ENCODE measurements around the gene ST3GAL2. TPM values are rescaled to one million over a fixed set of nuclear protein-coding genes. Genes with fewer than 3 reads are reported as not detected.

Gene ST3GAL2
- total RNA-seq, 1 donor from 2014 or later, result 14.0 TPM

DNA sequence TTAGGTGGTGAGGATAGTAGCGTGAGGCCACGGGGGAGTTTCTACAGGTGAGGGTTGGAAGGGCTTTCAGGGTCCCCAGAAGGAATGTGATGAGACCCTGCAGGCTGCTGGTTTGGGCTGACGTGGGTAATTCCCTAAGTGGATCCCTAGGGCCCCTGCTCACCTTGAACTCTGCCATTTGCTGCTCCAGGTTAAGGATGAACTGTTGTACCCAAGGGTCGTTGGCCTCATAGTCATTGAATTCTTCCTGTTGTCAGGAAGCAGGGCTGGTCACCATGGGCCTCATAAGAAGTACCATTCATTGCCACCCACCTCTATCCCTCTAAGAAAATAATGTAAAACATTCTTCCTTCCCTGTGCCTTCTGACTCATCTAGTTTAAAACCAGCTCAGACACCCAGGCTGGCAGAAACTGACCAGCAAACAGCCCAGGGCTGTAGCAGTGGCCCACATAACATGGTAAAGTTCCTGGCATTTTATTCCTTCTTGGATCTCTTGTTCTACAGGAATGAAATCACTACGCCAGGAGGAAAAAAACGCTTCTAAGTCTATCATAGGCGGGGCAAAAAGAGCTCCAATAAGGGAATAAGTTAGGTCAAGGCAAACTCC, 43.1 kb upstream of the ST3GAL2 start:
- peaks cover 0 to 49% of the 10 kb centered on the region in 2 donors for H3K36me3 ChIP-seq
- H3K27ac ChIP-seq, result no peak overlapping the region
- no peak for DNase-seq (ENCODE audit: extremely low spot score in 2 of 2)
- H3K27me3 ChIP-seq, result no peaks in the 10 kb centered on the region
- H3K4me3 ChIP-seq, result no peak overlapping the region
- H3K4me1 ChIP-seq, result peaks cover 15% of the 10 kb centered on the region
- intact Hi-C loops (cut with DNase I), result no loop called here
- H3K9me3 ChIP-seq, result no peaks in the 10 kb centered on the region
- TF ChIP-seq POLR2AphosphoS5 (IDR thresholded peaks at IDR 0.05; ENCODE audit: insufficient read depth in 1 of 2, low read depth in 1 of 2) (no peak), POLR2A (IDR thresholded peaks at IDR 0.05) (no peak)
- TF ChIP-seq, protein P1, sequence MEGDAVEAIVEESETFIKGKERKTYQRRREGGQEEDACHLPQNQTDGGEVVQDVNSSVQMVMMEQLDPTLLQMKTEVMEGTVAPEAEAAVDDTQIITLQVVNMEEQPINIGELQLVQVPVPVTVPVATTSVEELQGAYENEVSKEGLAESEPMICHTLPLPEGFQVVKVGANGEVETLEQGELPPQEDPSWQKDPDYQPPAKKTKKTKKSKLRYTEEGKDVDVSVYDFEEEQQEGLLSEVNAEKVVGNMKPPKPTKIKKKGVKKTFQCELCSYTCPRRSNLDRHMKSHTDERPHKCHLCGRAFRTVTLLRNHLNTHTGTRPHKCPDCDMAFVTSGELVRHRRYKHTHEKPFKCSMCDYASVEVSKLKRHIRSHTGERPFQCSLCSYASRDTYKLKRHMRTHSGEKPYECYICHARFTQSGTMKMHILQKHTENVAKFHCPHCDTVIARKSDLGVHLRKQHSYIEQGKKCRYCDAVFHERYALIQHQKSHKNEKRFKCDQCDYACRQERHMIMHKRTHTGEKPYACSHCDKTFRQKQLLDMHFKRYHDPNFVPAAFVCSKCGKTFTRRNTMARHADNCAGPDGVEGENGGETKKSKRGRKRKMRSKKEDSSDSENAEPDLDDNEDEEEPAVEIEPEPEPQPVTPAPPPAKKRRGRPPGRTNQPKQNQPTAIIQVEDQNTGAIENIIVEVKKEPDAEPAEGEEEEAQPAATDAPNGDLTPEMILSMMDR (IDR thresholded peaks at IDR 0.05), result no peak

DNA sequence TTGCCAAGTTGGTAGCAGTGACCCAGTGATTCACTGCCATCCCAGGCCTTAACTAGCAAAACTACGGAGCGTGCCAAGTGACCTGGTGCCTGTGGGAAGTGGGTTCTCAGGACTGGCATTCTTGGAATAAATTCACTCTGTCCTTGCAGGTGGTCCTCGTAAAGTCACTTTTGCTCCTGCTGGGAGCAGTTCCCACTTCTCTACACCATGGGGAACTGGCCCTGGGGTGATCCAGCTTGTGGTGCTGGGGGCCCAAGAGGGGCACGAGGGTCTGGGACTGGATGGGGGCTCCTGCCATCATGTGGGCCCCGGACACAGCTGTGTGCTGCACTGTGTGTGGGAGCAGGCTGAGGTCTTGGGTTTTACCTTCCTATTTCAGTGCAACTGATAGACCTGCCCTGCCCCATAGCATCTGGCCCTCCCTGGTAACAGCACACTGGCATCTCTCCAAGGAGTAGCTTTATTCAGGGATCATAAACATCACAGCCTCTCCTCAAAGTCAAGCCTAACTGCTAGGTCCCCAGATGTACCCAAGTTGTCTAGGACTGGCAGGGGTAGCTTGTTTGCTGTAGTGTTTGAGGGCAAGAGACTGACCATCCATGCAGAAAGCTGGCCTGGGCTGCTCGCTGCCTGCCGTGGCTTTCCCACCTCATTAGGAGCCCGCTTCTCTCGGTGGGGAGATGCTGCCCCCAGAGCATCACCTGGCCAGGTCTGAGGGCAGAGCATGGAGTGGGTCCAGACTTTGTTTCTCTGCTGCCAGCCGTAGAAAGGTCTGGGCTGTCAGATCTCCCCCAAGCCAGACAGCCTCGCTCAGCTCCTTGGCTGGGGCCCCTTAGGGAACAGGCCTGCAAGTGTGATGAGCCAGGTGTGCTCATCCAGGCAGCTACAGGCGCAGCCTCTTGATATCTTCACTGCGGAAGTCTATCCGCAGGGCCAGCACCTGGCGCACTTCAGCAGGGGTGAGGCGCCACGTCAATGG, 41.5 kb upstream of the ST3GAL2 start:
- Histone ChIP-seq H3K9me3 (no peaks in the 10 kb centered on the region), H3K36me3 (peaks cover 0 to 45% of the 10 kb centered on the region in 2 donors), H3K4me3 (no peak overlapping the region), H3K27me3 (no peaks in the 10 kb centered on the region), H3K27ac (no peak overlapping the region), H3K4me1 (peaks cover 15% of the 10 kb centered on the region)
- TF ChIP-seq, protein P1 (IDR thresholded peaks at IDR 0.05), result no peak
- TF ChIP-seq POLR2AphosphoS5 (IDR thresholded peaks at IDR 0.05; ENCODE audit: insufficient read depth in 1 of 2, low read depth in 1 of 2) (no peak), POLR2A (IDR thresholded peaks at IDR 0.05) (no peak)
- intact Hi-C loops (cut with DNase I), result no loop called here
- no peak for DNase-seq (ENCODE audit: extremely low spot score in 2 of 2)

DNA sequence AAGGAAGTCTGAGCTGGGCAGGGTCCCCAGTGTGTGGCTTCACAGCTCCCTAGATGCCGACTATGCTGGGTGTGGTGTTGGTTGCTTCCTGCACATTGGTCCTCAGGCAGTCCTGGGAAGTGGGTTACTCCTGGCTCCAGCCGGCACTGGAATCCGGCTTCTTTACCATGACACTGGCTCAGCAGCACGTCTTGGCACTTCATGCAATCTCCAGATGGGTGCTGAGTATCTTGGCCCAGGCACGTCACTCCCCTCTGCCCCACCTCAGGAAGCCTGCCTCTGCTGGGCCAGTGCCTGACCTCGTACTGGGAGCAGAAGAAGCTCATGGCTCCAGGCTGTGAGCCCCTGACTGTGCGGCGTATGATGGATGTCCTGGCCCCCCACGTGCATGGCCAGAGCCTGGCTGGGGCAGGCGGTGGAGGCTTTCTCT, 40.0 kb upstream of the ST3GAL2 start:
- peaks cover 0 to 35% of the 10 kb centered on the region in 2 donors for H3K36me3 ChIP-seq
- TF ChIP-seq, protein P1 (IDR thresholded peaks at IDR 0.05), result no peak
- TF ChIP-seq POLR2AphosphoS5 (IDR thresholded peaks at IDR 0.05; ENCODE audit: insufficient read depth in 1 of 2, low read depth in 1 of 2) (no peak), POLR2A (IDR thresholded peaks at IDR 0.05) (no peak)
- no peak for DNase-seq (ENCODE audit: extremely low spot score in 2 of 2)
- no peaks in the 10 kb centered on the region for H3K27me3 ChIP-seq
- H3K4me3 ChIP-seq, result no peak overlapping the region
- no peak overlapping the region for H3K27ac ChIP-seq
- H3K9me3 ChIP-seq, result no peaks in the 10 kb centered on the region
- peaks cover 15% of the 10 kb centered on the region for H3K4me1 ChIP-seq
- intact Hi-C loops (cut with DNase I), result no loop called here

DNA sequence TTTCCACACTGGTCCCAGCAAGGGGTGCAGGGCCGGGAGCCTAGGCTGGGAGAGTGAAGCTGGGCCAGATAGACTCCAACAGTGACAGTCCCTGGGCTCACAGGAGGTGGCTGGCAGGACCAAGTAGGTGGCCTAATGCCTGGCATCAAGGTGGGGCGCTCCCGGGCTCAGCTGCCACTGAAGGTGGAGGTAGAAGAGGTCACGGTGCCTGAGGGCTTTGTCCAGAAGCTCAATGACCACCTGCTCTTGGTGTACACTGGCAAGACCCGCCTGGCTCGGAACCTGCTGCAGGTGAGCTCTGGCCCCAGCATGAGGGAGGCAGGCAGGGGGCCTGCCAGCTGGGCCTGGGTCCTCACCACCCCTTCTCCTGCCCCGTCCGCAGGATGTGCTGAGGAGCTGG, 39.3 kb upstream of the ST3GAL2 start:
- Histone ChIP-seq H3K9me3 (no peaks in the 10 kb centered on the region), H3K4me3 (no peak overlapping the region), H3K36me3 (peaks cover 0 to 33% of the 10 kb centered on the region in 2 donors), H3K4me1 (peaks cover 15% of the 10 kb centered on the region), H3K27ac (no peak overlapping the region), H3K27me3 (no peaks in the 10 kb centered on the region)
- intact Hi-C loops (cut with DNase I), result no loop called here
- TF ChIP-seq POLR2A (IDR thresholded peaks at IDR 0.05) (no peak), POLR2AphosphoS5 (IDR thresholded peaks at IDR 0.05; ENCODE audit: insufficient read depth in 1 of 2, low read depth in 1 of 2) (no peak)
- TF ChIP-seq, protein P1 (IDR thresholded peaks at IDR 0.05), result no peak
- no peak for DNase-seq (ENCODE audit: extremely low spot score in 2 of 2)
